ENCODE results near the gene ATP6V0C.

The ATP6V0C gene

GRCh38 chr16:2494616-2495015 is 19.1 kb upstream of the ATP6V0C start:
- TF ChIP-seq GATA2 (IDR thresholded peaks at IDR 0.05; ENCODE audit: low read depth, low read length) (no peak), GATA3 (IDR thresholded peaks at IDR 0.05; ENCODE audit: low read depth, low read length) (no peak)

DNA sequence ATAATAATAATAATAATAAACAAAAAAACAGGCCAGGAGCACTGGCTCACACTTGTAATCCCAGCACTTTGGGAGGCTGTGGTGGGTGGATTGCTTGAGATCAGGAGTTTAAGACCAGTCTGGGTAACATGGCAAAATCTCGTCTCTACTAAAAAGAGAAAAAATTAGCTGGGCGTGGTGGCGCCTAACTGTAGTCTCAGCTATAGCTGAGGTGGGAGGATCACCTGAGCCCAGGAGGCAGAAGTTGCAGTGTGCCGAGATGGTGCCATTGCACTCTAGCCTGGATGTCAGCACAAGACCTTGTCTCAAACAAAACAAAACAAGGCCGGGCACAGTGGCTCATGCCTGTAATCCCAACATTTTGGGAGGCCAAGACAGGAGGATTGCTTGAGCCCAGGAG is 18.7 kb upstream of the ATP6V0C start:
- TF ChIP-seq GATA3 (IDR thresholded peaks at IDR 0.05; ENCODE audit: low read depth, low read length) (no peak), GATA2 (IDR thresholded peaks at IDR 0.05; ENCODE audit: low read depth, low read length) (no peak)

DNA sequence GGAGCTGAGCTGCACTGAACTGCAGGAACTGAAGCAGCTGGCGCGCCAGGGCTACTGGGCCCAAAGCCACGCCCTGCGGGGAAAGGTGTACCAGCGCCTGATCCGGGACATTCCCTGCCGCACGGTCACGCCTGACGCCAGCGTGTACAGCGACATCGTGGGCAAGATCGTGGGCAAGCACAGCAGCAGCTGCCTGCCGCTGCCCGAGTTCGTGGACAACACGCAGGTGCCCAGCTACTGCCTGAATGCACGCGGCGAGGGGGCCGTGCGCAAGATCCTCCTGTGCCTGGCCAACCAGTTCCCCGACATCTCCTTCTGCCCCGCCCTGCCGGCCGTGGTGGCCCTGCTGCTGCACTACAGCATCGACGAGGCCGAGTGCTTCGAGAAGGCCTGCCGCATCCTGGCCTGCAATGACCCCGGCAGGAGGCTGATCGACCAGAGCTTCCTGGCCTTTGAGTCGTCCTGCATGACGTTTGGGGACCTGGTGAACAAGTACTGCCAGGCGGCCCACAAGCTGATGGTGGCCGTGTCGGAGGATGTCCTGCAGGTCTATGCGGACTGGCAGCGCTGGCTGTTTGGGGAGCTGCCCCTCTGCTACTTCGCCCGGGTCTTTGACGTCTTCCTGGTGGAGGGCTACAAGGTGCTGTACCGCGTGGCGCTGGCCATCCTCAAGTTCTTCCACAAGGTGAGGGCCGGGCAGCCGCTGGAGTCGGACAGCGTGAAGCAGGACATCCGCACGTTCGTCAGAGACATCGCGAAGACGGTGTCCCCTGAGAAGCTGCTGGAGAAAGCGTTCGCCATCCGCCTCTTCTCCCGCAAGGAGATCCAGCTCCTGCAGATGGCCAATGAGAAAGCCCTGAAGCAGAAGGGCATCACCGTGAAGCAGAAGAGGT is 17.3 kb upstream of the ATP6V0C start:
- TF ChIP-seq GATA3 (IDR thresholded peaks at IDR 0.05; ENCODE audit: low read depth, low read length) (no peak), GATA2 (IDR thresholded peaks at IDR 0.05; ENCODE audit: low read depth, low read length) (no peak)

- TF ChIP-seq GATA3 (IDR thresholded peaks at IDR 0.05; ENCODE audit: low read depth, low read length) (no peak), GATA2 (IDR thresholded peaks at IDR 0.05; ENCODE audit: low read depth, low read length) (no peak)
Measured at GRCh38 chr16:2497116-2497630, 16.6 kb upstream of the ATP6V0C start.

DNA sequence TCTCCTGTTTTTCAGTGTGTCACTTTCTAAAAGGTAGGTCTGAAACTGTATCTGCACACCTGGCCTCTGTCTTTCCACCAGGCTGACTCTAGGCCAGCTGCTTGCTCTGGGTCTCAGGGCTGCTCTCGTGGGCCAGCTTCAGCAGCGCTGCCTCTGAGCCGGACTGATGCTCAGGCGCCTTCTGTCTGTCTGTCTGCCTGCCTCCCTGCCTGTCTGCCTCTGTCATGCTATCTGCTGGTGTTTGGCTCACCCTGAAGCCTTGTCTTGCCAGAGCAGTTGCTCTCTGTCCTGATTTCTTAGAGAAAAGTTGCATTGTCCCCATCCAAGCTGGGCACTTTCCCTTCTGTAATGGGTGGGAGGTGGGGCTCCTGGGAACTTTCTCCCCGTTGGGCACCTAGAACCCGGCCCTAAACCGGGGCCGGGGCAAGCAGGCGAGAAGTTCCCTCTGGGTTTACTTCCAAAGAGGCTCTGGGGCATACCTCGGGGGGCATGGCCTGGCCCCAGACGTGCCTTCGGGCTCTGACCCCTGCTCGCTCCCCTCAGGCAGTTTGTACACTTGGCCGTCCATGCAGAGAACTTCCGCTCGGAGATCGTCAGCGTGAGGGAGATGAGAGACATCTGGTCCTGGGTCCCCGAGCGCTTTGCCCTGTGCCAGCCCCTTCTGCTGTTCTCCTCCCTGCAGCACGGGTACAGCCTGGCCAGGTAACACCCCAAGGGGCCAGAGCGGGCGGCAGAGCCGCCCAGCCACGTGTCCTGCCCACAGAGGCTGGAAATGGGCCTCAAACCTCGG is 15.9 kb upstream of the ATP6V0C start:
- TF ChIP-seq GATA3 (IDR thresholded peaks at IDR 0.05; ENCODE audit: low read depth, low read length) (no peak), GATA2 (IDR thresholded peaks at IDR 0.05; ENCODE audit: low read depth, low read length) (no peak)

- TF ChIP-seq GATA3 (IDR thresholded peaks at IDR 0.05; ENCODE audit: low read depth, low read length): no peak
- no peak for TF ChIP-seq GATA2 (IDR thresholded peaks at IDR 0.05; ENCODE audit: low read depth, low read length)
Measured at GRCh38 chr16:2498531-2499253, 15.1 kb upstream of the ATP6V0C start.

DNA sequence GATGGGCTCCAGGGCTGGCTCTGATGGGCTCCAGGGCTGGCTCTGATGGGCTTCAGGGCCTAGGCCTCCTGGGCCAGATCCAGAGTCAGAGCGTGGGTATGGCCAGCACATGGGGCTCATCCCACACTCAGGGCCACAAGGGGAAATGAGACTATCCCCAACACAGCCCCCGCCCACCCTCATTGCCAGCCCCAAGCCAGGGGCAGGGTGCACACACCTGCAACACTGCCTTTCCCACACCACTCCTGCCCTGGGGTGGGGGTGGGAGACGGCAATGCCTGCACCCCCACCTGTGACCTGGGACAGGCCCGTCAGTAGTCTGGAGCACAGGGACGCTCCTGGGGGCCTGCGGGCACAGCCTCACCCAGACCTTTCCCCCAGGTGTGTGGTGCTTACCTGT is 14.3 kb upstream of the ATP6V0C start:
- TF ChIP-seq GATA3 (IDR thresholded peaks at IDR 0.05; ENCODE audit: low read depth, low read length): no peak
- no peak for TF ChIP-seq GATA2 (IDR thresholded peaks at IDR 0.05; ENCODE audit: low read depth, low read length)

GRCh38 chr16:2499890-2500429 is 13.8 kb upstream of the ATP6V0C start:
- TF ChIP-seq GATA2 (IDR thresholded peaks at IDR 0.05; ENCODE audit: low read depth, low read length) (no peak), GATA3 (IDR thresholded peaks at IDR 0.05; ENCODE audit: low read depth, low read length) (no peak)

DNA sequence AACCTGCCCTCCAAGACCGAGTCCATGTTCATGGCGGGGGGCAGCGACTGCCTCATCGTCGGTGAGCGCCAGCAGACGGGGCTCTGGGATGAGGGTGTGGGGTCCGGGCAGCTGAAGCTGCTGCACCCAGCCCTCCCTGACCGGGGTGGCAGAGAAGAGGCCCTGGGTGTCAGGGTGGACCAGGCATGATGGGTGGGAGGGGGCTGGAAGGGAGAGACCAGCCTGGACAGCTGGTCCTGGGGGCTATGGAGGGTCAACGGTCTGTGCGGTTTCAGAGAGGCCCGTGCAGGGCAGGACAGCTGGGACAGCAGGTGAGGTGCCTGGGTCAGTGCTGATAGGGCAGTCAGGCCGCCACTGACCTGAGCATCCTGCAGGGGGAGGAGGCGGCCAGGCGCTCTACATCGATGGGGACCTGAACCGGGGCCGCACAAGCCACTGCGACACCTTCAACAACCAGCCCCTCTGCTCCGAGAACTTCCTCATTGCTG is 13.3 kb upstream of the ATP6V0C start:
- TF ChIP-seq GATA3 (IDR thresholded peaks at IDR 0.05; ENCODE audit: low read depth, low read length) (no peak), GATA2 (IDR thresholded peaks at IDR 0.05; ENCODE audit: low read depth, low read length) (no peak)

GRCh38 chr16:2500918-2501750 is 12.6 kb upstream of the ATP6V0C start:
- no peak for TF ChIP-seq GATA3 (IDR thresholded peaks at IDR 0.05; ENCODE audit: low read depth, low read length)
- no peak for TF ChIP-seq GATA2 (IDR thresholded peaks at IDR 0.05; ENCODE audit: low read depth, low read length)

- TF ChIP-seq GATA3 (IDR thresholded peaks at IDR 0.05; ENCODE audit: low read depth, low read length): no peak
- TF ChIP-seq GATA2 (IDR thresholded peaks at IDR 0.05; ENCODE audit: low read depth, low read length): no peak
Measured at GRCh38 chr16:2501946-2502895, 11.5 kb upstream of the ATP6V0C start.

- TF ChIP-seq GATA3 (IDR thresholded peaks at IDR 0.05; ENCODE audit: low read depth, low read length): no peak
Measured at GRCh38 chr16:2505695-2506094, 8.1 kb upstream of the ATP6V0C start.

Data from SH-SY5Y (cell line).